ENCODE results near the gene ZNF106. TPM values are rescaled to one million over a fixed set of nuclear protein-coding genes. Genes with fewer than 3 reads are reported as not detected.

Gene ZNF106
- total RNA-seq, 1 donor from 2014 or later, result 56.3 TPM

DNA sequence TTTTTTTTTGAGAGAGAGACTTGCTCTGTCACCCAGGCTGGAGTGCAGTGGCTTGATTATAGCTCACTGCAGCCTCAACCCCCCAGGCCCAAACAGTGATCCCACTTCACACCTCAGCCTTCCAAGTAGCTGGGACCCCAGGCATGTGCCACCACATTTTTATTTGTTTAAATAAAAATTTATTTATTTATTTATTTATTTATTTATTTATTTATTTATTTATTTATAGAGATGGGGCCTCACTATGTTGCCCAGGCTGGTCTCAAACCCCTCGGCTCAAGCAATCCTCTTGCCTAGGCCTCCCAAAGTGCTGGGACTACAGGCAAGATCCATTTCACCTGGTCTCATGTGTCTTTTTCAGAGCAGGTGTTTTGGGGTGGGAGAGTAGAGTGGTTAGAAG is 116.1 kb downstream of the ZNF106 start:
- Mint-ChIP-seq H3K27me3 (ENCODE audit: unreplicated experiment) (peaks cover 3% of the 10 kb centered on the region), H3K27ac (ENCODE audit: unreplicated experiment) (no peak overlapping the region), H3K4me3 (ENCODE audit: unreplicated experiment) (no peak overlapping the region), H3K4me1 (ENCODE audit: unreplicated experiment) (no peaks in the 10 kb centered on the region), H3K36me3 (ENCODE audit: low read depth, unreplicated experiment) (peaks cover 7% of the 10 kb centered on the region), H3K9me3 (ENCODE audit: unreplicated experiment) (peaks cover 8% of the 10 kb centered on the region)
- no peak for DNase-seq (ENCODE audit: low spot score)
- TF ChIP-seq, protein P1, sequence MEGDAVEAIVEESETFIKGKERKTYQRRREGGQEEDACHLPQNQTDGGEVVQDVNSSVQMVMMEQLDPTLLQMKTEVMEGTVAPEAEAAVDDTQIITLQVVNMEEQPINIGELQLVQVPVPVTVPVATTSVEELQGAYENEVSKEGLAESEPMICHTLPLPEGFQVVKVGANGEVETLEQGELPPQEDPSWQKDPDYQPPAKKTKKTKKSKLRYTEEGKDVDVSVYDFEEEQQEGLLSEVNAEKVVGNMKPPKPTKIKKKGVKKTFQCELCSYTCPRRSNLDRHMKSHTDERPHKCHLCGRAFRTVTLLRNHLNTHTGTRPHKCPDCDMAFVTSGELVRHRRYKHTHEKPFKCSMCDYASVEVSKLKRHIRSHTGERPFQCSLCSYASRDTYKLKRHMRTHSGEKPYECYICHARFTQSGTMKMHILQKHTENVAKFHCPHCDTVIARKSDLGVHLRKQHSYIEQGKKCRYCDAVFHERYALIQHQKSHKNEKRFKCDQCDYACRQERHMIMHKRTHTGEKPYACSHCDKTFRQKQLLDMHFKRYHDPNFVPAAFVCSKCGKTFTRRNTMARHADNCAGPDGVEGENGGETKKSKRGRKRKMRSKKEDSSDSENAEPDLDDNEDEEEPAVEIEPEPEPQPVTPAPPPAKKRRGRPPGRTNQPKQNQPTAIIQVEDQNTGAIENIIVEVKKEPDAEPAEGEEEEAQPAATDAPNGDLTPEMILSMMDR (IDR thresholded peaks at IDR 0.05; ENCODE audit: unreplicated experiment), result no peak

- peaks cover 10% of the 10 kb centered on the region for H3K36me3 Mint-ChIP-seq (ENCODE audit: low read depth, unreplicated experiment)
These were observed 117.0 kb downstream of the ZNF106 start for GRCh38 chr15:42373936-42374335.

GRCh38 chr15:42373274-42373673 is 117.7 kb downstream of the ZNF106 start:
- H3K27me3 Mint-ChIP-seq (ENCODE audit: unreplicated experiment), result peaks cover 6% of the 10 kb centered on the region

More at GRCh38 chr15:42373936-42374335, 117.0 kb downstream of the ZNF106 start:
- DNase-seq (ENCODE audit: low spot score), result no peak
- no peaks in the 10 kb centered on the region for H3K4me1 Mint-ChIP-seq (ENCODE audit: unreplicated experiment)
- TF ChIP-seq, protein P1 (IDR thresholded peaks at IDR 0.05; ENCODE audit: unreplicated experiment), result no peak
- peaks cover 5% of the 10 kb centered on the region for H3K27me3 Mint-ChIP-seq (ENCODE audit: unreplicated experiment)
- H3K9me3 Mint-ChIP-seq (ENCODE audit: unreplicated experiment), result peaks cover 5% of the 10 kb centered on the region
- no peak overlapping the region for H3K4me3 Mint-ChIP-seq (ENCODE audit: unreplicated experiment)
- H3K27ac Mint-ChIP-seq (ENCODE audit: unreplicated experiment), result no peak overlapping the region

DNA sequence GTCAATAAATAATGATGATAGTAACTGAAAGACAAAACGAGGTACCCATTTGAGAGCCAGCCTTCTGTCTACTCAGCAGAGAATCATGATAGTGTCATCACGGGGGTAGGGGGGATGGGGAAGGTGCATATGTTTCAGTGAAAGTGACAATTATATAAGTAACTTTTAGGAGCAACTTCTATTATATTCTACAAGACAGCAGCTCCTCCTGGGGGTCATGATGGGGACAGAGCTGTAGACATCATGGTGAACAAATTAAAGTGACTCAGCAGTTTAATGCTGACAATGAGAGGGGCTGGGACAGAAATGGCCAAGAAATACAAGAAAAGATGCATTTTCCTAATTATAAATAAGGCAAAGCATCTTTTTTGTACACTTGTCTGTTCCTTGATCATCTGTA is 119.8 kb downstream of the ZNF106 start:
- TF ChIP-seq, protein P1 (IDR thresholded peaks at IDR 0.05; ENCODE audit: unreplicated experiment), result no peak
- no peak overlapping the region for H3K27ac Mint-ChIP-seq (ENCODE audit: unreplicated experiment)
- H3K36me3 Mint-ChIP-seq (ENCODE audit: low read depth, unreplicated experiment), result peaks cover 7% of the 10 kb centered on the region
- H3K9me3 Mint-ChIP-seq (ENCODE audit: unreplicated experiment), result no peaks in the 10 kb centered on the region
- no peak for DNase-seq (ENCODE audit: low spot score)
- H3K4me3 Mint-ChIP-seq (ENCODE audit: unreplicated experiment), result no peak overlapping the region
- H3K27me3 Mint-ChIP-seq (ENCODE audit: unreplicated experiment), result peaks cover 7% of the 10 kb centered on the region
- H3K4me1 Mint-ChIP-seq (ENCODE audit: unreplicated experiment), result no peaks in the 10 kb centered on the region

More at GRCh38 chr15:42373274-42373673, 117.7 kb downstream of the ZNF106 start:
- Mint-ChIP-seq H3K4me3 (ENCODE audit: unreplicated experiment) (no peak overlapping the region), H3K4me1 (ENCODE audit: unreplicated experiment) (no peaks in the 10 kb centered on the region), H3K36me3 (ENCODE audit: low read depth, unreplicated experiment) (peaks cover 7% of the 10 kb centered on the region), H3K9me3 (ENCODE audit: unreplicated experiment) (peaks cover under 1% of the 10 kb centered on the region), H3K27ac (ENCODE audit: unreplicated experiment) (no peak overlapping the region)
- DNase-seq (ENCODE audit: low spot score), result no peak
- TF ChIP-seq, protein P1 (IDR thresholded peaks at IDR 0.05; ENCODE audit: unreplicated experiment), result no peak

- H3K4me1 Mint-ChIP-seq (ENCODE audit: unreplicated experiment), result no peaks in the 10 kb centered on the region
- H3K27ac Mint-ChIP-seq (ENCODE audit: unreplicated experiment), result no peak overlapping the region
- no peak overlapping the region for H3K4me3 Mint-ChIP-seq (ENCODE audit: unreplicated experiment)
- peaks cover 7% of the 10 kb centered on the region for H3K36me3 Mint-ChIP-seq (ENCODE audit: low read depth, unreplicated experiment)
- TF ChIP-seq, protein P1 (IDR thresholded peaks at IDR 0.05; ENCODE audit: unreplicated experiment), result no peak
- no peaks in the 10 kb centered on the region for H3K9me3 Mint-ChIP-seq (ENCODE audit: unreplicated experiment)
- peaks cover 5% of the 10 kb centered on the region for H3K27me3 Mint-ChIP-seq (ENCODE audit: unreplicated experiment)
- DNase-seq (ENCODE audit: low spot score), result no peak
These were observed 122.8 kb downstream of the ZNF106 start for GRCh38 chr15:42368096-42368495.
